Activated CD4-positive, CD25-positive, alpha-beta regulatory T cell treated with anti-CD3 and anti-CD28 coated beads, Interleukin-2, amount 50 U/mL, for 72 hours (primary cell): ENCODE data around the gene PTPRK.

Source experiments
- DNase-seq: peaks from one replicate; pipeline ENCODE4 v3.0.0; 2021

The PTPRK gene

GRCh38 chr6:128124713-128125112 is 395.7 kb downstream of the PTPRK start:
- no peak for DNase-seq

GRCh38 chr6:128121610-128122009 is 398.8 kb downstream of the PTPRK start:
- DNase-seq, result no peak

- no peak for DNase-seq
Observed at GRCh38 chr6:128121190-128121589, 399.2 kb downstream of the PTPRK start.

GRCh38 chr6:128118401-128118800 is 402.0 kb downstream of the PTPRK start:
- no peak for DNase-seq

- no peak for DNase-seq
Observed at GRCh38 chr6:128117916-128118315, 402.5 kb downstream of the PTPRK start.

GRCh38 chr6:128114164-128114563 is 406.2 kb downstream of the PTPRK start:
- no peak for DNase-seq

GRCh38 chr6:128112494-128112893 is 407.9 kb downstream of the PTPRK start:
- no peak for DNase-seq

GRCh38 chr6:128111096-128111495 is 409.3 kb downstream of the PTPRK start:
- DNase-seq, result no peak

- no peak for DNase-seq
Observed at GRCh38 chr6:128107682-128108081, 412.7 kb downstream of the PTPRK start.

GRCh38 chr6:128099571-128100197 is 420.7 kb downstream of the PTPRK start:
- no peak for DNase-seq

GRCh38 chr6:128098000-128098581 is 422.3 kb downstream of the PTPRK start:
- no peak for DNase-seq

- no peak for DNase-seq
Observed at GRCh38 chr6:128097009-128097408, 423.4 kb downstream of the PTPRK start.

- DNase-seq, result no peak
Observed at GRCh38 chr6:128095362-128095761, 425.0 kb downstream of the PTPRK start.

- no peak for DNase-seq
Observed at GRCh38 chr6:128079021-128079420, 441.4 kb downstream of the PTPRK start.

- no peak for DNase-seq
Observed at GRCh38 chr6:128078276-128078675, 442.1 kb downstream of the PTPRK start.

- DNase-seq, result no peak
Observed at GRCh38 chr6:128076843-128077242, 443.6 kb downstream of the PTPRK start.

- no peak for DNase-seq
Observed at GRCh38 chr6:128074567-128074966, 445.8 kb downstream of the PTPRK start.

GRCh38 chr6:128073389-128073788 is 447.0 kb downstream of the PTPRK start:
- no peak for DNase-seq

- DNase-seq, result no peak
Observed at GRCh38 chr6:128071212-128071611, 449.2 kb downstream of the PTPRK start.

- DNase-seq, result no peak
Observed at GRCh38 chr6:128070406-128070805, 450.0 kb downstream of the PTPRK start.

- no peak for DNase-seq
Observed at GRCh38 chr6:128069188-128069587, 451.2 kb downstream of the PTPRK start.

- DNase-seq, result no peak
Observed at GRCh38 chr6:128068119-128068479, 452.3 kb downstream of the PTPRK start.

GRCh38 chr6:128067446-128068118 is 452.8 kb downstream of the PTPRK start:
- no peak for DNase-seq

- no peak for DNase-seq
Observed at GRCh38 chr6:128065072-128065471, 455.3 kb downstream of the PTPRK start.

GRCh38 chr6:128064540-128064895 is 455.9 kb downstream of the PTPRK start:
- DNase-seq, result no peak
